ENCODE data around the gene OR56B1.

Gene OR56B1

GRCh38 chr11:5737091-5737490 lies 843 bp downstream of the OR56B1 start:
- no peaks in the 10 kb centered on the region for H3K27me3 ChIP-seq (ENCODE audit: control insufficient read depth, insufficient read depth, low read length)
- H3K9ac ChIP-seq (ENCODE audit: low read depth, low read length), result no peak overlapping the region
- H3K36me3 ChIP-seq (ENCODE audit: insufficient read depth, low read length), result no peaks in the 10 kb centered on the region
- H3K9me3 ChIP-seq (replicated peaks; ENCODE audit: low read length), result no peaks in the 10 kb centered on the region
- no peak overlapping the region for H3K4me3 ChIP-seq (ENCODE audit: low read length)
- H3K4me2 ChIP-seq (ENCODE audit: low read length), result no peak overlapping the region
- H3K4me1 ChIP-seq (ENCODE audit: control insufficient read depth, insufficient read depth, low read length), result peaks cover 10% of the 10 kb centered on the region

- no peaks in the 10 kb centered on the region for H3K36me3 ChIP-seq (ENCODE audit: insufficient read depth, low read length)
- no peaks in the 10 kb centered on the region for H3K27me3 ChIP-seq (ENCODE audit: control insufficient read depth, insufficient read depth, low read length)
- H3K4me2 ChIP-seq (ENCODE audit: low read length), result no peak overlapping the region
- H3K4me1 ChIP-seq (ENCODE audit: control insufficient read depth, insufficient read depth, low read length), result peaks cover 10% of the 10 kb centered on the region
- H3K9ac ChIP-seq (ENCODE audit: low read depth, low read length), result no peak overlapping the region
- no peak overlapping the region for H3K4me3 ChIP-seq (ENCODE audit: low read length)
- H3K9me3 ChIP-seq (replicated peaks; ENCODE audit: low read length), result no peaks in the 10 kb centered on the region
Measured at GRCh38 chr11:5737670-5738392, 1.6 kb downstream of the OR56B1 start.

GRCh38 chr11:5738431-5738830 lies 2.2 kb downstream of the OR56B1 start:
- Histone ChIP-seq H3K9me3 (replicated peaks; ENCODE audit: low read length) (no peaks in the 10 kb centered on the region), H3K36me3 (ENCODE audit: insufficient read depth, low read length) (no peaks in the 10 kb centered on the region), H3K27me3 (ENCODE audit: control insufficient read depth, insufficient read depth, low read length) (no peaks in the 10 kb centered on the region), H3K4me2 (ENCODE audit: low read length) (no peak overlapping the region), H3K4me1 (ENCODE audit: control insufficient read depth, insufficient read depth, low read length) (peaks cover 10% of the 10 kb centered on the region), H3K4me3 (ENCODE audit: low read length) (no peak overlapping the region), H3K9ac (ENCODE audit: low read depth, low read length) (no peak overlapping the region)

DNA sequence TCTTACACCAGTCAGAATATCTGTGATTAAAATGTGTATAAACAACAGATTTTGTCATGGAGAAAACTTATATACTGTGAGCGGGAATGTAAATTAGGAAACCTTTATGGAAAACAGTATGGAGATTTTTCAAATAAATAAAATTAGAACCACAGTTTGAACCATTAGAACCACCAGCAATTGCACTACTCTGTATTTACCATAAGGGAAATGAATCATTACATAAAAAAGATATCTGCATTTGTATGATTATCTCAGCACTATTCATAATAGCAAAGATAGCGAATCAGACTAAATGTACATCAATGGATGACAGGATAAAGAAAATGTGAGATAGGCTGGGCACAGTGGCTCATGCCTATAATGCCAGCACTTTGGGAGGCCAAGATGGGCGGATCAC lies 10.4 kb downstream of the OR56B1 start:
- no peak overlapping the region for H3K4me3 ChIP-seq (ENCODE audit: low read length)
- H3K9ac ChIP-seq (ENCODE audit: low read depth, low read length), result no peak overlapping the region
- no peaks in the 10 kb centered on the region for H3K27me3 ChIP-seq (ENCODE audit: control insufficient read depth, insufficient read depth, low read length)

GRCh38 chr11:5749836-5750235 lies 13.6 kb downstream of the OR56B1 start:
- Histone ChIP-seq H3K4me2 (ENCODE audit: low read length) (no peak overlapping the region), H3K27me3 (ENCODE audit: control insufficient read depth, insufficient read depth, low read length) (no peaks in the 10 kb centered on the region), H3K4me3 (ENCODE audit: low read length) (no peak overlapping the region), H3K4me1 (ENCODE audit: control insufficient read depth, insufficient read depth, low read length) (no peaks in the 10 kb centered on the region), H3K9ac (ENCODE audit: low read depth, low read length) (no peak overlapping the region), H3K36me3 (ENCODE audit: insufficient read depth, low read length) (no peaks in the 10 kb centered on the region), H3K9me3 (replicated peaks; ENCODE audit: low read length) (no peaks in the 10 kb centered on the region)

More for the DNA sequence above, 10.4 kb downstream of the OR56B1 start:
- Histone ChIP-seq H3K4me2 (ENCODE audit: low read length) (no peak overlapping the region), H3K36me3 (ENCODE audit: insufficient read depth, low read length) (no peaks in the 10 kb centered on the region), H3K4me1 (ENCODE audit: control insufficient read depth, insufficient read depth, low read length) (no peaks in the 10 kb centered on the region), H3K9me3 (replicated peaks; ENCODE audit: low read length) (no peaks in the 10 kb centered on the region)

DNA sequence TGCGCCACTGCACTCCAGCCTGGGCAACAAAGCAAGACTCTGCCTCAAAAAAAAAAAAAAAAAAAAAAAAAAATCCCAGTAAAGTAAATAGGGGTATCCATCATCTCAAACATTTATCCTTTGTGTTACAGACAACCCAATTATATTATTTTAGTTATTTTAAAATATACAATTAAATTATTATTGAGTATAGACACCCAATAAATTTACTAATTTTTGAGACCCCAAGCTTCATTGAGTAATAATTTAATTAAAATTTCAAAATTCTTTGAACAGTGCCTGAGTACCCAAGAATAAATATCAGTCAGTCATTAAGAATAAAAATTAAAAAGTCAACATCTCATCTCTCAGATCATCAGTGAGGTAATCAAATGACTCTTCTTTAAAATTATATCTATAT lies 17.7 kb downstream of the OR56B1 start, which contains the start of gene OR52N4:
Gene OR52N4 (plus strand): TSS at position 301 of the 400 bp plus-strand sequence. CDS start 498 bp downstream, outside the sequence.
- H3K36me3 ChIP-seq (ENCODE audit: insufficient read depth, low read length), result no peaks in the 10 kb centered on the region
- H3K9ac ChIP-seq (ENCODE audit: low read depth, low read length), result no peak within 1 kb of the TSS
- no peaks in the 10 kb centered on the region for H3K4me1 ChIP-seq (ENCODE audit: control insufficient read depth, insufficient read depth, low read length)
- H3K9me3 ChIP-seq (replicated peaks; ENCODE audit: low read length), result no peaks in the 10 kb centered on the region
- no peak within 1 kb of the TSS for H3K4me2 ChIP-seq (ENCODE audit: low read length)
- H3K4me3 ChIP-seq (ENCODE audit: low read length), result no peak within 1 kb of the TSS
- peaks cover 4% of the 10 kb centered on the region for H3K27me3 ChIP-seq (ENCODE audit: control insufficient read depth, insufficient read depth, low read length)

- Histone ChIP-seq H3K4me1 (ENCODE audit: control insufficient read depth, insufficient read depth, low read length) (no peaks in the 10 kb centered on the region), H3K9ac (ENCODE audit: low read depth, low read length) (no peak overlapping the region), H3K9me3 (replicated peaks; ENCODE audit: low read length) (no peaks in the 10 kb centered on the region), H3K36me3 (ENCODE audit: insufficient read depth, low read length) (no peaks in the 10 kb centered on the region), H3K4me3 (ENCODE audit: low read length) (no peak overlapping the region), H3K4me2 (ENCODE audit: low read length) (no peak overlapping the region), H3K27me3 (ENCODE audit: control insufficient read depth, insufficient read depth, low read length) (no peaks in the 10 kb centered on the region)
Measured at GRCh38 chr11:5767056-5767455, 30.8 kb downstream of the OR56B1 start.

DNA sequence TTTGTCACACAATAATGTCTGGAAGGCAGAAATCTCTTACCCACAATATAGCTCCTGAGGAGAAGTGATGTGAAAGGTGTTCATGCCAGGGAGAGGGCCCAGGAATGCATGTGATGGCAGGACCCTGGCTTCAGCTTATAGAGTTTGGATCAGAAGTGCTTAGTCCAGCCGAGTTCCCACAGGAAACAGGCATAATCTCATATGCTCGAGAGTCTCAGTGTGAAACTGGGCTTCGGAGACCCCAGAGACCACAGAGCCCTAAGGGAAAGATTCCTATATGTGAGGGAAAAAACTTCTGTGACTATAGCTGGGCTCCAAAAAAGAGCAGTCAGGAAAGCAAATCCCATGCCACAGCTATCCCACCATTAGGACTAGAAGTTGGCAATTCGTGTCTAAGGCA lies 47.0 kb downstream of the OR56B1 start, which contains the start of gene OR52N5:
Gene OR52N5 (minus strand): TSS at position 101 of the 400 bp plus-strand sequence. CDS start 4,721 bp downstream, outside the sequence.
- H3K36me3 ChIP-seq (ENCODE audit: insufficient read depth, low read length), result no peaks in the 10 kb centered on the region
- H3K9me3 ChIP-seq (replicated peaks; ENCODE audit: low read length), result no peaks in the 10 kb centered on the region
- no peak within 1 kb of the TSS for H3K4me2 ChIP-seq (ENCODE audit: low read length)
- H3K27me3 ChIP-seq (ENCODE audit: control insufficient read depth, insufficient read depth, low read length), result no peaks in the 10 kb centered on the region
- H3K9ac ChIP-seq (ENCODE audit: low read depth, low read length), result no peak within 1 kb of the TSS
- H3K4me1 ChIP-seq (ENCODE audit: control insufficient read depth, insufficient read depth, low read length), result no peaks in the 10 kb centered on the region
- no peak within 1 kb of the TSS for H3K4me3 ChIP-seq (ENCODE audit: low read length)

Data from skeletal muscle satellite cell (primary cell).